ENCODE measurements around the gene FXYD5.

- TF ChIP-seq, protein P1, sequence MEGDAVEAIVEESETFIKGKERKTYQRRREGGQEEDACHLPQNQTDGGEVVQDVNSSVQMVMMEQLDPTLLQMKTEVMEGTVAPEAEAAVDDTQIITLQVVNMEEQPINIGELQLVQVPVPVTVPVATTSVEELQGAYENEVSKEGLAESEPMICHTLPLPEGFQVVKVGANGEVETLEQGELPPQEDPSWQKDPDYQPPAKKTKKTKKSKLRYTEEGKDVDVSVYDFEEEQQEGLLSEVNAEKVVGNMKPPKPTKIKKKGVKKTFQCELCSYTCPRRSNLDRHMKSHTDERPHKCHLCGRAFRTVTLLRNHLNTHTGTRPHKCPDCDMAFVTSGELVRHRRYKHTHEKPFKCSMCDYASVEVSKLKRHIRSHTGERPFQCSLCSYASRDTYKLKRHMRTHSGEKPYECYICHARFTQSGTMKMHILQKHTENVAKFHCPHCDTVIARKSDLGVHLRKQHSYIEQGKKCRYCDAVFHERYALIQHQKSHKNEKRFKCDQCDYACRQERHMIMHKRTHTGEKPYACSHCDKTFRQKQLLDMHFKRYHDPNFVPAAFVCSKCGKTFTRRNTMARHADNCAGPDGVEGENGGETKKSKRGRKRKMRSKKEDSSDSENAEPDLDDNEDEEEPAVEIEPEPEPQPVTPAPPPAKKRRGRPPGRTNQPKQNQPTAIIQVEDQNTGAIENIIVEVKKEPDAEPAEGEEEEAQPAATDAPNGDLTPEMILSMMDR (IDR thresholded peaks at IDR 0.05), result no peak
- TF ChIP-seq ZFX (IDR thresholded peaks at IDR 0.05; ENCODE audit: borderline replicate concordance), result no peak
These were observed 27.9 kb upstream of the FXYD5 start for GRCh38 chr19:35126624-35126959.
